ENCODE data around the gene ARHGAP8.

ARHGAP8 gene

DNA sequence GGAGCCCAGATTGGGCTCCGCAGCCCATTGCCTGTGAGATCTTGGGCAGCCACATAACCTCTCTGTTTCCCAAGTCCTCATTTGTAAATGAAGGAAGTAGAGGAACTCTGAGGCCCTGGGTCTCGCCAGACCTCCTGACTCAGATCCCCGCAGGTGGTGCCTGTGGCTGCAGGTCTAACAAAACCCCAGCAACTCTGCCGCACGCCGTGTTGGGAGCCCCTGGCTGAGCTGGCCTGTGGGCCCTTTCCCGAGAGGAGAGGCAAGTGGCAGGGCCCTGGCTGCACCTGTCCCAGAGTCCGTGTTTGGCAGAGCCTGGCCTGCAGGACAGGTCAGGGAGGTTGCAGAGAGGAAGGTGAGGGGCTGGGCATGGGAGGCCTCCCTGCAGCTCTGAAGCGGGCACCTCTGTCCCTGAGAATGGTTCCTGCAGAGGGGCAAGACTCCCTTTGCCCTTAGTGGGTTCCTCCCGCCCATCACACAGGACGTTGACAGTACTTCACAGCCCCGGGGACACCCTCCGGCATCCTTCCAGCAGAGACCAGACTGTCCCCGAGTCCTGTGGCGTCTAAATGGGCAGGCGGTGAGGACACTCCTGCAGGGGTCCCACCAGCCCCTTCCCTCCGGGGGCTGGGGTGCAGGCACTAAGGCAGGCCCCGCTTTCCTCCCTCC is 67.7 kb downstream of the ARHGAP8 start:
- Histone ChIP-seq H3K4me1 (ENCODE audit: control insufficient read depth, insufficient read depth, low read length) (no peaks in the 10 kb centered on the region), H3K9me3 (ENCODE audit: control insufficient read depth, low read length) (no peaks in the 10 kb centered on the region), H3K36me3 (ENCODE audit: control insufficient read depth, insufficient read depth, low read length) (no peaks in the 10 kb centered on the region), H3K9ac (ENCODE audit: low read length) (no peak overlapping the region), H3K4me3 (ENCODE audit: low read length) (no peak overlapping the region), H3K27me3 (ENCODE audit: control insufficient read depth, insufficient read depth, low read length) (peaks cover 8% of the 10 kb centered on the region)

DNA sequence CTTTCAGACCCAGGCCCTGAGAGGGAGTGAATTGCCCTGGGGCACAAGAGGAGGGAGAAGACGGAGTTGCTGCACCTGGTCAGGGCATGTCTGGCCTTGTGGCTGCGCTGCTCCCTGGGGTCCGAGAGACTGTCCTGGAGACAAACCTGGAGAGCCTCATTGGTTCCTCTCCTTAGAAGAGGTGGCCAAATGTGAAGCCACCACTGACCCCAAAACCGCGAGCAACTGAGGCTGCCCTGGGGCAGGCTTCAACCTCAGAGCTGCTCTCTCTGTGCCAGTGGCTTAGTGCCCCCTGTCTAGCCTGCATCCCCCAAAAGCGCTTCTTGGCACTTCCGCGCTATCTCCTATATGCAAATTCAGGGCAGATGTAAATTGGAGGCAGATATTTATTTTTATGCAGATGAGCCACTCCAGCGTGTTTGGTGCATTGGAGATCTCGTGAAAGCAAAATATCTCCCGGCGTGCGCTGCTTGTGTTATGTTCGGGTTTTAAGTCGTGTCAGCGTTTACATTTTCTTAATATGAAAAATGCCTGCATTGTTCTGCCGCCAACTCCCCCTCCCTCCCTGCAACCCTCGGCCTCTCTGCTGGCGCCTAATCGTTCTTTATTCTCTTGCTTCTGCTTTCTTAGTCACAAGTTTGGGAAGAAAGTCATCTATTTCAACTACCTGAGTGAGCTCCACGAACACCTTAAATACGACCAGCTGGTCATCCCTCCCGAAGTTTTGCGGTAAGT is 69.5 kb downstream of the ARHGAP8 start:
- Histone ChIP-seq H3K9me3 (ENCODE audit: control insufficient read depth, low read length) (no peaks in the 10 kb centered on the region), H3K4me1 (ENCODE audit: control insufficient read depth, insufficient read depth, low read length) (no peaks in the 10 kb centered on the region), H3K9ac (ENCODE audit: low read length) (no peak overlapping the region), H3K4me3 (ENCODE audit: low read length) (no peak overlapping the region), H3K27me3 (ENCODE audit: control insufficient read depth, insufficient read depth, low read length) (peaks cover 8% of the 10 kb centered on the region), H3K36me3 (ENCODE audit: control insufficient read depth, insufficient read depth, low read length) (no peaks in the 10 kb centered on the region)

DNA sequence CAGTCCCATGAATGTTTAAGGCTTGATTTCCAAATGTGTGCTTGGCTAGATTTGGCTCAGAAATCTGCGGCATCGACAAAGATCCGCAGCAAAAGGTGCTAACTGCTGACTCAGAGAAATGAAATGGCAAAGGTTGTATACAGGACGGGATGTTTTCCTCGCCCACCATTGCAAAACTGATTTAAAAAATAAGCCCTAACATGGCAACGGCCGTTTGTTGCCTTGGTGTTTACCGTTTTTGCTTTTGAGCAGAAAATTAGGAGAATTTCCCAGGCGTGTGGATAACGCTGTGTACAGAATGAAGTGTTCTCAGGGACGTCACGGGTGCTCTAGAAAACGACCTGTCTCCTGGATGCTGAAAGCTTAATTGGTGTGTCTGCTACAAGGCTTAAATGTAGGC is 70.2 kb downstream of the ARHGAP8 start:
- Histone ChIP-seq H3K4me1 (ENCODE audit: control insufficient read depth, insufficient read depth, low read length) (no peaks in the 10 kb centered on the region), H3K36me3 (ENCODE audit: control insufficient read depth, insufficient read depth, low read length) (no peaks in the 10 kb centered on the region)

DNA sequence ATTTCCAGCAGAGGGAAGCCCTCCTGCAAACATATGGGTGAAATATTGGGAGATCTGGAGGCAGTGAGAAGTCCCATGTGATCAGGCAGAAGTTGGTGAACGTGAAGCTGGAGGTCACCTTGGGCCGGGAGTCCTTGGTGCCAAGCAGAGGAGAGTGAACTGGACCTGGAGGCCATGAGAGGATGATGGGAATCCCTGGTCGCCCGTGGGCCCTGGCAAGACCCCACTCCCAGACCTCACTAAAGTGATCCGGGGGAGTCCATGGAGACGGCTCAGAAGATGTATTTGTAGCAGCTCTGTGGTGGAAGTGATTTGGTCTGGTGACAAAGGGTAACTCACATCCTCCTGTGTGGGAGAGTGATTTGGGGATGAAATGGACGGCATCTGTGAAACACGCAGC is 71.0 kb downstream of the ARHGAP8 start:
- H3K9ac ChIP-seq (ENCODE audit: low read length): no peak overlapping the region
- H3K27me3 ChIP-seq (ENCODE audit: control insufficient read depth, insufficient read depth, low read length): peaks cover 8% of the 10 kb centered on the region
- no peaks in the 10 kb centered on the region for H3K36me3 ChIP-seq (ENCODE audit: control insufficient read depth, insufficient read depth, low read length)
- no peaks in the 10 kb centered on the region for H3K4me1 ChIP-seq (ENCODE audit: control insufficient read depth, insufficient read depth, low read length)
- no peak overlapping the region for H3K4me3 ChIP-seq (ENCODE audit: low read length)
- no peaks in the 10 kb centered on the region for H3K9me3 ChIP-seq (ENCODE audit: control insufficient read depth, low read length)

More for the DNA sequence above, 70.2 kb downstream of the ARHGAP8 start:
- H3K9ac ChIP-seq (ENCODE audit: low read length): no peak overlapping the region
- H3K9me3 ChIP-seq (ENCODE audit: control insufficient read depth, low read length): no peaks in the 10 kb centered on the region
- H3K4me3 ChIP-seq (ENCODE audit: low read length): no peak overlapping the region
- peaks cover 8% of the 10 kb centered on the region for H3K27me3 ChIP-seq (ENCODE audit: control insufficient read depth, insufficient read depth, low read length)

DNA sequence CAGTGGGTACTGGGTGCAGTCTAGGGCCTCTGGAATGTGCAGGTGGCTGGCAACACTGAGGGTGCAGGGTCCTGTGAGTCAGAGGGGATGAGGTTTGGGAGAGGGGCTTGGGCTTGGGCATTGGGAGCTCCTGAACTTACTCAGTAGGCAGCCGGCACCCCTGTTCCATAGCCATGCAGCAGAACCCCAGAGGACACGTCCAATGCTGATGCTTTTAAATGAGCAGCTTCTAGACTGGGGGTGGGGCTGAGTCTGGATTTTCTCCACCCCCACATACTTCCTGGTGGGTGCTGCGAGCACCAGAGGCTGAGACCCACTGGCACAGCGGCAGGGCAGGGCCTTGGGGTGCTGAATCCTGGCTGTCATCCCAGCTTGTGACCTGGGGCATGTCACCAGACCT is 71.4 kb downstream of the ARHGAP8 start:
- H3K9me3 ChIP-seq (ENCODE audit: control insufficient read depth, low read length): no peaks in the 10 kb centered on the region
- no peak overlapping the region for H3K4me3 ChIP-seq (ENCODE audit: low read length)
- H3K36me3 ChIP-seq (ENCODE audit: control insufficient read depth, insufficient read depth, low read length): no peaks in the 10 kb centered on the region
- no peaks in the 10 kb centered on the region for H3K4me1 ChIP-seq (ENCODE audit: control insufficient read depth, insufficient read depth, low read length)
- H3K27me3 ChIP-seq (ENCODE audit: control insufficient read depth, insufficient read depth, low read length): peaks cover 8% of the 10 kb centered on the region
- H3K9ac ChIP-seq (ENCODE audit: low read length): no peak overlapping the region

DNA sequence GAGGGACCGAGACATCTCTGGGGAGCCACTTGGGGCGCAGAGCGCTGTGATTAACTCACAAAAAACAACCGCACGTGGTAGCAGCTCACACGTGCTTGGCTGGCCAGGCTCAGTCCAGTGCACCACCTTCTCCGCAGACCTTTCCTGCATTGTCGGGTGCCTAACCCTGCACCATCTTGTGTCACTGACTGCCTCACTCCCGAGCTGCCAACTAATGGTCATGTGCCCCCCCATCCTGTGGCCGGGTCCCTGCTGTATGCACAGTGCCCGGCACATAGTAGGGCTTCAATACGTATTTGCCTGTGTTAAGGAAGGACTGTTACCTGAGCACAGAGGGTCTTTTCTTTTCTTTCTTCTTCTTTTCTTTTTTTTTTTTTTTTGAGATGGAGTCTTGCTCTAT is 71.9 kb downstream of the ARHGAP8 start:
- no peak overlapping the region for H3K9ac ChIP-seq (ENCODE audit: low read length)
- H3K4me1 ChIP-seq (ENCODE audit: control insufficient read depth, insufficient read depth, low read length): no peaks in the 10 kb centered on the region
- H3K27me3 ChIP-seq (ENCODE audit: control insufficient read depth, insufficient read depth, low read length): peaks cover 8% of the 10 kb centered on the region
- no peaks in the 10 kb centered on the region for H3K9me3 ChIP-seq (ENCODE audit: control insufficient read depth, low read length)
- no peak overlapping the region for H3K4me3 ChIP-seq (ENCODE audit: low read length)
- no peaks in the 10 kb centered on the region for H3K36me3 ChIP-seq (ENCODE audit: control insufficient read depth, insufficient read depth, low read length)

DNA sequence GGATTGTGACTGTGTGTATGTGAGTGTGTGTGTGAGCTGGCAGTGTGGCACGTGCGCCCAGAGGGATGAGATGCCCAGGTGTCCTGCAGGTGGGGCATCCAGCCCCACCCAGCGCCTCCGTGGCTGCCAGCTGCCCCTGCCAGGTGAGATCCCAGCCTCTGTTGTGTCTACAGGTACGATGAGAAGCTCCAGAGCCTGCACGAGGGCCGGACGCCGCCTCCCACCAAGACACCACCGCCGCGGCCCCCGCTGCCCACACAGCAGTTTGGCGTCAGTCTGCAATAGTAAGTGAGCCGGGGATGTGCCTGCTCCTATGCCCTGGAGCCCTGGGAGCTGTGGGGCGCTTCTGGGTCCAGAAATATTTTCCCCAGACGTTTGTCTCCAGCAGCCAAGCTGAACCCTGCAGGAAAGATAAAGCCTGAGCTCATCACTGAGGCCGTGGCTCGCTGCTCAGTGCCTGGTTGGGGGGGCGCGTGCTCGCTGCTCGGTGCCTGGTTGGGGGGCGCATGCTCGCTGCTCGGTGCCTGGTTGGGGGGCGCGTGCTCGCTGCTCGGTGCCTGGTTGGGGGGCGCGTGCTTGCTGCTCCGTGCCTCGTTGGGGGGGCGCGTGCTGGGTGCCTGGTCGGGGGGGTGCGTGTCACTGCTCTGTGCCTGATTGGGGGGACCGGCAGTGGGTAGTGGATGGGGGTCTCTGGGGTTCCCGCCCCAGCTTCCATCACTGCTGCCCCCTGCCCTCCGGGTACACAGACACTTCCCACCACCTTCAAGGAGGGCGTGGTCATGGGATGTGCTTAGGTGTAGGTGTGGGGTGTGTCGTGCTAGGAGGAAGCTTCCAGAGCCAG is 73.2 kb downstream of the ARHGAP8 start:
- H3K4me3 ChIP-seq (ENCODE audit: low read length): no peak overlapping the region
- no peak overlapping the region for H3K9ac ChIP-seq (ENCODE audit: low read length)
- H3K4me1 ChIP-seq (ENCODE audit: control insufficient read depth, insufficient read depth, low read length): no peaks in the 10 kb centered on the region
- H3K9me3 ChIP-seq (ENCODE audit: control insufficient read depth, low read length): no peaks in the 10 kb centered on the region
- no peaks in the 10 kb centered on the region for H3K36me3 ChIP-seq (ENCODE audit: control insufficient read depth, insufficient read depth, low read length)
- peaks cover 3% of the 10 kb centered on the region for H3K27me3 ChIP-seq (ENCODE audit: control insufficient read depth, insufficient read depth, low read length)

DNA sequence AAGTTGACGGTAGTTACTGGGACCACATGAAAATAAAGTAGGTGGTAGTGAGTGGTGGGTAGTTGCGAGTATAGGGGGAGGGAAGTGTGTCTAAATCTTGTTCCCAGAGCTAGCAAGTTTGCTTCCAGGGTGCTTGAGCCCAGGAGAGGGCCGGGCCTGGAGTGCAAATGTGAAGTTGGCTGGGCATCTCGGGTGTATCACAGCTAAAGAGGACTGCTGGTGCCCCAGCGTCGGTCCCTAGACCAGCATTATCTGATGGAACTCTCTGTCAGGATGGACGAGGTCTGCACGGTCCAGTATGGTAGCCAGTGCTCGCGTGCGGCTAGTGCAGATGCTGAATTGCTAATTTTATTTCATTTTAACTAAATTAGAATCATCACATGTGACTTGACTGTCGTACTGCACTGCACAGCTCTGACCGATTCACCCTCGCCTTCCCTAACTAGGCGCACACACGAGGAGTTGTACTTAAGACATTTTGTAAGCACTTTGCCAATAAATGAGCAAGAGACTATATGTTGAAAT is 75.4 kb downstream of the ARHGAP8 start:
- Histone ChIP-seq H3K9ac (ENCODE audit: low read length) (no peak overlapping the region), H3K9me3 (ENCODE audit: control insufficient read depth, low read length) (no peaks in the 10 kb centered on the region), H3K4me1 (ENCODE audit: control insufficient read depth, insufficient read depth, low read length) (no peaks in the 10 kb centered on the region), H3K4me3 (ENCODE audit: low read length) (no peak overlapping the region), H3K36me3 (ENCODE audit: control insufficient read depth, insufficient read depth, low read length) (no peaks in the 10 kb centered on the region), H3K27me3 (ENCODE audit: control insufficient read depth, insufficient read depth, low read length) (no peaks in the 10 kb centered on the region)

DNA sequence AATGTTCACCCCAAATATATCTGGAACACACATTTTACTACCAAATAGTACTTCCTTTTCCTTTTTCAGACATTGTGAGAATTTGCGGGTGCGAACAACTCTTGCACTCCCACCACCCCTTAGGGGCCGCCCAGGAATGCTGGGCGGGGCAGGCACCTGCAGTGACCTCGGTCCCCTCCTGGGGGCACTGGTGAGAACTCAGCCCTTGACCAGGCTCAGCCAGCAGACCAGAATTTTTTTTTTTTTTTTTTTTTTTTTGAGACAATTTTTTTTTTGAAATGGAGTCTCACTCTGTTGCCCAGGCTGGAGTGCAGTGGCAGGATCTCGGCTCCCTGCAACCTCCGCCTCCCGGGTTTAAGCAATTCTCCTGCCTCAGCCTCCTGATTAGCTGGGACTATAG is 75.8 kb downstream of the ARHGAP8 start:
- Histone ChIP-seq H3K36me3 (ENCODE audit: control insufficient read depth, insufficient read depth, low read length) (no peaks in the 10 kb centered on the region), H3K27me3 (ENCODE audit: control insufficient read depth, insufficient read depth, low read length) (no peaks in the 10 kb centered on the region), H3K4me3 (ENCODE audit: low read length) (no peak overlapping the region), H3K9ac (ENCODE audit: low read length) (no peak overlapping the region), H3K4me1 (ENCODE audit: control insufficient read depth, insufficient read depth, low read length) (no peaks in the 10 kb centered on the region), H3K9me3 (ENCODE audit: control insufficient read depth, low read length) (no peaks in the 10 kb centered on the region)

DNA sequence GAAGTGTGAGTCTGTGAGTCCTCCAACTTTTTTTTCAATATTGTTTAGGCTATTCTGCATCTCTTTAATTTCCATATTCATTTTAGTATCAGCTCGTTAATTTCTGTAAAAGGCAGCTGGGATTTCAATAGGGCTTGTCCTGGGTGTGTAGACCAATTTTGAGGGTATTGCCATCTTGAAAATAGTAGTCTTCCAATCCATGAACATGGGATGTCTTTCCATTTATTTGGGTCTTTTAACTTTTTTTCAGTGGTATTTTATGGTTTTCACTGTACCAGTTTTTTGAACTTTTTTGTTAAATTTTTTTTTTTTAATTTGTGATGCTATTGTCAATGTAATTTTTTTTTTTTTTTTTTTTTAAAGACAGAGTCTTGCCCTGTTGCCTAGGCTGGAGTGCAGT is 79.5 kb downstream of the ARHGAP8 start:
- no peaks in the 10 kb centered on the region for H3K9me3 ChIP-seq (ENCODE audit: control insufficient read depth, low read length)
- H3K36me3 ChIP-seq (ENCODE audit: control insufficient read depth, insufficient read depth, low read length): no peaks in the 10 kb centered on the region
- no peaks in the 10 kb centered on the region for H3K4me1 ChIP-seq (ENCODE audit: control insufficient read depth, insufficient read depth, low read length)
- H3K27me3 ChIP-seq (ENCODE audit: control insufficient read depth, insufficient read depth, low read length): no peaks in the 10 kb centered on the region
- H3K4me3 ChIP-seq (ENCODE audit: low read length): no peak overlapping the region
- no peak overlapping the region for H3K9ac ChIP-seq (ENCODE audit: low read length)

DNA sequence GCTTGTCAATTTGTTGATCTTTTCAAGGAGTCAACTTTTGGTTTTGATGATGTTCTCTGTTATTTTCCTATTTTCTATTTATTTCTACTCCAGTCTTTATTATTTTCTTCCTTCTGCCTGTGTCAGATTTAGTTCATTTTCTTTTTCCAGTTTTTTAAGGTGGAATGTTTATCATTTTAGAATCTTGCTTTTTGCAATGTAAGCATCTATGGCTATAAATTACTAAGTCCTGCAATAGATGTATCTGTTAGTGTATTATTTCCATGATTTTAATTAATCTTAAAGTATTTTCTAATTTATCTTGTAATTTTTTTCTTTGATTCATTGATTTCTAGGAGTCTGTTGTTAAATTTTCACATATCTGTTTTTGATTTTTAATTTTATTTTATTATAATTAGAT is 81.7 kb downstream of the ARHGAP8 start:
- H3K9me3 ChIP-seq (ENCODE audit: control insufficient read depth, low read length): no peaks in the 10 kb centered on the region
- H3K4me3 ChIP-seq (ENCODE audit: low read length): no peak overlapping the region
- no peak overlapping the region for H3K9ac ChIP-seq (ENCODE audit: low read length)
- no peaks in the 10 kb centered on the region for H3K36me3 ChIP-seq (ENCODE audit: control insufficient read depth, insufficient read depth, low read length)
- H3K4me1 ChIP-seq (ENCODE audit: control insufficient read depth, insufficient read depth, low read length): no peaks in the 10 kb centered on the region
- no peaks in the 10 kb centered on the region for H3K27me3 ChIP-seq (ENCODE audit: control insufficient read depth, insufficient read depth, low read length)

DNA sequence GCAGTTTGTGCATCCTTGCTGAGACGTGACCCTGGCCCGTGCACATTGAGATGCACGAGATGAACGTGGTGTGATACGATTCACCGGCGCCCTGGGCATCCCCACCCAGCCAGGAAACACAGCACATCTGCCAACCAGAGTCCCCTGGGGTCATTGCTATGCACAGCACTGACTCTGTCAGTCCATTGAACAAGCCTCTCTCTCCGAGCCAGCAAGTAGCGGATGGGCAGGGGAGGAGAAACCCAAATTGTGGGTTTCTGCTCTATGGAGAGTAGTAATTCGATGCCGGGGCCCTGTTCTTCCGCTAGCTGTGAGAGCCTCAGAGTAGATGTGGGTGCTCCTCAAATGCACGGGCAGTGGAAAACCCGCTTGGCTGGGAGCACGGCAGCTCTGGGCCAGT is 85.1 kb downstream of the ARHGAP8 start:
- no peak overlapping the region for H3K9ac ChIP-seq (ENCODE audit: low read length)

More for the DNA sequence above, 85.1 kb downstream of the ARHGAP8 start:
- no peaks in the 10 kb centered on the region for H3K9me3 ChIP-seq (ENCODE audit: control insufficient read depth, low read length)
- H3K4me3 ChIP-seq (ENCODE audit: low read length): no peak overlapping the region
- H3K36me3 ChIP-seq (ENCODE audit: control insufficient read depth, insufficient read depth, low read length): no peaks in the 10 kb centered on the region
- no peaks in the 10 kb centered on the region for H3K4me1 ChIP-seq (ENCODE audit: control insufficient read depth, insufficient read depth, low read length)
- H3K27me3 ChIP-seq (ENCODE audit: control insufficient read depth, insufficient read depth, low read length): no peaks in the 10 kb centered on the region
